Stimulated activated CD4-positive, alpha-beta T cell treated with anti-CD3 and anti-CD28 coated beads, Interleukin-12 subunit alpha, Interleukin-12 subunit beta, amount 100 ng/mL, for 48 hours (primary cell): ENCODE data around the gene MKX.
"Not testable (repeated sequence)": the region's sequence is repeated elsewhere in the genome, so short reads cannot be mapped to it uniquely, and the experiment has no call there.

Experiments used
- DNase-seq, 3 donors: peaks; one replicate each; pipeline ENCODE4 v3.0.0-alpha.2; 2020; ENCODE audit warnings: low read depth in 2 of 3, low spot score in 1 of 3

Gene MKX

GRCh38 chr10:27695088-27695487 is 50.5 kb downstream of the MKX start:
- no peak for DNase-seq

DNA sequence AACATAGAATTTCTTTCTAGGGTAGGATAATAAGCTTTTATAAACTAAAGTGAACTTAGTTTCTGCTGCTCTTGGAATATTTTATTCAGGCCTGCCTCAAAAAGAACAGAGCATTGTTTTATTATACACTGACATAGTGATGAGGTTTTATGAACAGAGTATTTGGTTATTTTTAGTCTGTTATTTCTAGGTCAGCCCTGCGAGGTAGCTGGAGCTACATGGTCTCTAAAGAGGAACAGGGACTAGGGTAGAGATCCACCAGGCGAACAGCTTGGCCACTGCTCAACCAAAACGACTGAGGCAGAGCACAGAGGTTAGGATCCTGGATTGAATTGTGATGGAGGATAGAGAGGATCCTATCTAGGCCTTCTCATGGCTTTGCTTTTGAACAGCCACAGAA is 53.0 kb downstream of the MKX start:
- no peak for DNase-seq

GRCh38 chr10:27688991-27689390 is 56.6 kb downstream of the MKX start:
- DNase-seq: no peak

DNA sequence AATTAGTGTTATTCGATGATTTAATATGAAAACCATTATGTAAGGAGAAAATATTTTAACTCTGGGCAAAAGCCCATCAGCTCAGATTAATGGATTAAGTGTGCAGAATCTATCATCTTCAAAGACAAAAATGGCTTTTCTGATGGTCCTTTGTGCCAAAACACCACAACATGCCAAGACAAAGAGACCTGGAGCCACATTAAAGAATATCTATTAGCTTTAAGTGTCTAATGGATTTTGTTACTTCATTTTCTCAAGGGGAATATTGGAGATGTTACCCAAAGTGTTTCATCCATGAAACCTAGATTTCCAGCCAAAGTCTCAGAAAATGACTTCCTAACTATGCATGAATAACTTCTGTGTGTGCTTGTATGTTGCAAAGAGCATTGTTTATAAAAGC is 57.3 kb downstream of the MKX start:
- DNase-seq: no peak

DNA sequence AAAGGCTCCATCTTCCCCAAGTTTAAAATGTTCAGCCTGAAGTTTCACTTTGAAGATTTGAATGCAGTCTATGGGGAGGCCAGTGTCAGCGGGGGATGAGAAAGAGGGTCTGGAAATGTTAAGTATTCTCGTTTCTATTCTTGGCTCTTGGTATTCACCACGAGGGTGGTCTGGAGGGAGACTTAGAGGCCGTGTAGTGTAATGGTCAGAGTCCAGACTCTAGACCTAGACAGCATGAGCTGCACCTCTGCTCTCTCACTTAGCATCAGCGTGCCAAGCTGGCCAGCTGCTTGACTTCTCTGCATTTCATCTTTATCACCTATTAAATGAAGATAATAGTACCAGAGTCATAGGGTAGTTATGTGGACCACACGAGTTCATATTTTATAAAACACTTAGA is 57.9 kb downstream of the MKX start:
- DNase-seq: no peak

- no peak for DNase-seq
These were observed 58.3 kb downstream of the MKX start for GRCh38 chr10:27687326-27687725.

DNA sequence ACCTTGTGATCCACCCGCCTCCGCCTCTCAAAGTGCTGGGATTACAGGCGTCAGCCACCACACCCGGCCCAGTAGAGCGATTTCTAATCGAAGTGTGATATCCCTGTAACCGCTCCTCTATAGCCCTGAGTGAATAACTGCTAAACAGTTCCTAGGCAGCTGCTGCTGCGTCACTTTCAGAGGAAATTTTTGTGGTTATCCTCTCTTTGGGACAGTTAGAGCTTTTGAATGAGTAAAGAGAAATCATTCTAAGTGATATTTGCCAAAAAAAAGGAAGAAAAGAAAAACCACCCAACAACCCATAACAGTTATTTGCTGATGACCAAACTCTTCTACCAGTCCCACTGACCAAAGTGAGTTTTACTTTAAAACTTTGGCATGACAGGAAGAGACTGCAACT is 59.9 kb downstream of the MKX start:
- DNase-seq: no peak

DNA sequence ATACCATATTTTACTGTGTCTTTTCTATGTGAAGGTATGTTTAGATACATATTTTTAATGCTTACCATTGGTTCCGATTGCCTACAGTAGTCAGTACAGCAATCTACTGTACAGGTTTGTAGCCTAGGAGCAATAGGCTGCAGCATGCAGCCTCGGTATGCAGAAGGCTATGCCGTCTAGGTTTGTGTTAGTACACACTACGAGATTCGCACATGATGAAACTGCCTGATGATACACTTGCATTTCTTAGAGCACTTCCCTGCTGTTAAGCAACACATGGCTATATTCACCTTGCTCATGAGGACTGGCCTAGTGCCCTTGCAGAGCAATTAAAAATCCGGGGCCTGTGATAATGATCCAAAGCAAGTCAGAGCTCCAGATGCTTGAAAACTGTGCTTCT is 62.4 kb downstream of the MKX start:
- no peak for DNase-seq

DNA sequence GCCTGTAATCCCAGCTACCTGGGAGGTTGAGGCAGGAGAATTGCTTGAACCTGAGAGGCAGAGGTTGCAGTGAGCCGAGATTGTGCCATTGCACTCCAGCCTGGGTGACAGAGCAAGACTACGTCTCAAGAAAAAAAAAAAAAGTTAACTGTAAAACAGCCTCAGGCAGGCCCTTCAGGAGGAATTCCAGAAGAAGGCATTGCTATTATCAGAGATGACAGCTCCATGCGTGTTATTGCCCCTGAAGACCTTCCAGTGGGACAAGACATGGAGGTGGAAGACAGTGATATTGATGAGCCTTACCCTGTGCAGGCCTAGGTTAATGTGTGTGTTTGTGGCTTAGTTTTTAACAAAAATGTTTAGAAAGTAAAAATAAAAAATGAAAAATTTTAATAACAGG is 63.8 kb downstream of the MKX start:
- not testable (repeated sequence) for DNase-seq

DNA sequence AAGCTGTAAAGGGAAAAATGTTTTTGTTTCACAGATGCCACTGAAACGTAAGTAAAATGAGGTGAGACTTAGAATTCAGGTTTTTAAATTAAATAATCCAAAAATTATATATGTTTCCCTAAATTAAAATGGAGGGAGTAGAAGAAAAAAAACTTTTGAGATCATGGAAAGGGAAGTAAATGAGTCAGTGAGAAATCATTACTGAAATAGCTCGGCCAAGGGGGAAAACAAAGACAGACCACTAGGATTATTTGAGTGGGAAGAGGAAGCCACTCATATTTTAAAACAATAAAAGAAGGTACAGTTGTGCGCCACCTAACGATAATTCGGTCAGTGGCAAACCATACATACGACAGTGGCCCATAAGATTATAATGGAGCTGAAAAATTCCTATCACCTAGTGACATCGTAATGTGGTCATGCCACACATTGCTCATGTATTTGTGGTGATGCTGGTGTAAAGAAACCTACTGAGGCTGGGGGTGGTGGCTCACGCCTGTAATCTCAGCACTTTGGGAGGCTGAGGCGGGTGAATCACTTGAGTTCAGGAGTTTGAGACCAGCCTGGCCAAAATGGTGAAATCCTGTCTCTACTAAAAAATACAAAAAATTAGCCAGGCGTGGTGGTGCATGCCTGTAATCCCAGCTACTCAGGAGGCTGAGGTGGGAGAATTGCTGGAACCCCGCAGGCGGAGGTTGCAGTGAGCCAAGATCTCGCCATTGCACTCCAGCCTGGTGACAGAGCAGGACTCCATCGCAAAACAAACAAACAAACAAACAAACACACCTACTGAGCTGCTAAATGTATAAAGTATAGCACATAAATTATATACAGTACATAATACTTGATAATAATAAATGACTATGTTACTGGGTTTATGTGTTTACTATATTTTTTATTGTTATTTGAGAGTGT is 64.7 kb downstream of the MKX start:
- DNase-seq: no peak

DNA sequence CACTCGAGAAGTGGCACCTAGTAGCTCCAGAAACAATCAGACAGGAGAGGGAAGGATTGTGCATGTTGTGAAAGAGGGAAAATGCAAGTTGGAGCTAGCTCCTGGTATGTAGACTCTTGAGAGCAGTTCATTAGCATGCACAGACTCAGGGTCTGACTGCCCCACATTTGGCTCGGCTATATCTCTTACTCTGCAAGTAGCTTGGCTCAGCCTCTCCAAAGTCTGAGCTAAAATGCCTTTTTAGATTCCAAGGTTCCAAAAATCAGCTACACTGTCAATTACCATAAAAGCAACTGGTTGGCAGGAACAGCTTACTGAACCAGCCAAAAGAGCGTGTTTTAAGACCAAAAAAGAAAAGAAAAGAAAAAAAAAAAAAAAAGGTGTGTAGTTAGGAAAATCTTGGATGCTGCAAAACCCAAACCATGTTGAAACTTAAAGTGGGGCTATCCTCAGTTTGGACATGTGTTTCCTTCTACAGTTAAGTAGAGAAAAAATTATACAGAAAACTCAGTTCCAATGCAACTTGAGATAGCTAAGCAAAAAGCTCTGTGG is 65.5 kb downstream of the MKX start:
- DNase-seq: no peak

DNA sequence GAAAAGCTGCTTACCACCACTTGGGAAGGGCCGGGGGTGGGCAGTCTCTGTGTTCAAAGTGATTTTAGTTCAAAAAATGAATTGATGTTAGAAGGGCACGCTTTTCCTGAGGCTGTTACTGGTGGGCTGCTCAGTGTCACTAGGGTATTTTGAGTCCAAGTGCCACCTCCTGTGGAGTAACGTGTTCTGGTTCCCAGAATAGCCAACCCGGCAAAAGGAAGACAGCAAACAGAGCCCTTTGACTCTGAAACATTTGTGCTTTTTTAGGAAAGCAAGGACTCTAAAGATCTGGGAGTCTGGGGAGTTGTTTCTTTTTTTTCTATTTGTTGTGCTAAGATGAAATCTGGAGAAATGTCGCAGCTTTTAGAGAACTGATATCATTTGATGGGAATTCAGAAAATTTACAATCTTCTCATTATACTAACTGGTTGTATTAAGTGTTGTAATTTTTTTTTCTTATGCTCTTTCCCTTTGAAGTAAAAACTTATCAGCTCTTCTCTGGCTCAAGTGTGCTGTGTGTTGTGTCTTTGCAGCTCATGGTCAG is 66.2 kb downstream of the MKX start:
- DNase-seq: no peak

DNA sequence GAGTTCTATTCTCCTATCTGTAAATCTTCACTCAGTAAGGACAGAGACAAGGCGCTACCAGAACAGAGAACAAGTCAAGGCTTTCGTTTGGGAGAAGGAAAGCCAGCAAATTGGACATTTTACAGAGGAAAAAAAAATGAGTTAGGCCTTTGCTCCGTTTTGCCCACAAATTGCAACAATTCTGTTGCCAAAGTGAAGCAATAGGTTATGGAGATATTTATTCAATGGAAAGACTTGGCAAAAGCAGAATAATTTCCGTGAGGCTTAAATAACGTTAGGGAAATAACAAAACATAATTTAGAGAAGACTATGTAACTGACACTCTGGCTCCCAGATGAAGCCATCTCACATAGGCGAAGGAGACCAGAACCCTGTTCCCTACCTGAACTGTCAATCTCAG is 67.5 kb downstream of the MKX start:
- no peak for DNase-seq

- no peak for DNase-seq
These were observed 72.6 kb downstream of the MKX start for GRCh38 chr10:27673065-27673464.

GRCh38 chr10:27671821-27672220 is 73.8 kb downstream of the MKX start:
- DNase-seq: no peak

DNA sequence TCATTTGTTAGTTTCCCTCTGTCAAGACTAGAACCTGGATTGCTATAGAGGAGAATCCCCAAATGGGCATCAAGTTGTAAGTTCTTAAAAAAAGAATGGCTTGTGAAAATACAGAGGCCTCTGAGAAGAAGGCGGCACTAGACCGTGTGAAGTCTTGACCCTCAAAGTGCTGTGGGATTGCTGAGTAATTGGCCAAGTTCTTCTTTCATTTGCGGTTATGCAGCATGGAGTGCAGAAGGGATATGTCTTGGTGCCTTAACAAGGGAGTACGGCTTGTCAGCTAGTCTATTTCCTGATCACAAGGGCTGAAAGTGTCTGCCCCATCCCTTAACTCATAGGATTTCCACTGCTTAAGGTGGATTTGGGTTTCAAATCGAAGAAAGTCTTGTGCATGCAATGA is 81.2 kb downstream of the MKX start:
- DNase-seq: no peak

- no peak for DNase-seq
These were observed 82.0 kb downstream of the MKX start for GRCh38 chr10:27663621-27664020.

DNA sequence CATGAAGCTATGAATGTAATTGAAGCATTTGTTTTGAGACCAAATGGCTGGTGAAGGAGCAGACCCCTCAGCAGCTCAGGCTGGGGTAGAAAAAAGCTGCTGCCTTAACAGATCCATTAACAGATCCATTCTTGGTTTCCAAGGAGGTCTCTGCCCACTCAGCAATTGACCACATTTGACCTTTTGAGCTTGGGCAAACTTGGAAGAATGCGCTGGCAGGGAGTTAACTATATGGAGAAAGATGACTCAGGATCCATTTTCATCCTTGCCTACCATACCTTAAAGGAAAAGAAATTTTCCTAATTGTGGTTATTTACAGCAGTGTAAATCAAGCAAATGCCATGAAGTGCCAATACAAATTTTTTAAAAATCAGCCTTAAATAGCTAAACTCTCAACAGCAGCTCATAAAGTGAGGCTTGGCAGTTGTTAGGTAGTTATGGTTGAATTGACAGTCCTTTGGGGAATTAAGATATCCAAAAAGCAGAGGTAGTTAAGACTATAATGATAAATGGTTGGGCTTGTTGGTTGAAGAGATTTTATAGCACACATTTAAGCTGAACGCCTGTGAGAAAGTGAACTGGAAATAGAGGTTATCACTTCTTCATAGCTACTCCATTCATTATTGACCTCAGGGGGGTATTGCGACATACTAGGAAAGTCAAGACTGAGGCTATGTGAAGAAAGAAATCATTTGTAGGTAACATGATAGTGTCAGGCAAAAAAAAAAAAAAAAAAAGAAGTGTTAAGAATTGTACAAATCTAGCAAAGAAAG is 83.9 kb downstream of the MKX start:
- DNase-seq: no peak

DNA sequence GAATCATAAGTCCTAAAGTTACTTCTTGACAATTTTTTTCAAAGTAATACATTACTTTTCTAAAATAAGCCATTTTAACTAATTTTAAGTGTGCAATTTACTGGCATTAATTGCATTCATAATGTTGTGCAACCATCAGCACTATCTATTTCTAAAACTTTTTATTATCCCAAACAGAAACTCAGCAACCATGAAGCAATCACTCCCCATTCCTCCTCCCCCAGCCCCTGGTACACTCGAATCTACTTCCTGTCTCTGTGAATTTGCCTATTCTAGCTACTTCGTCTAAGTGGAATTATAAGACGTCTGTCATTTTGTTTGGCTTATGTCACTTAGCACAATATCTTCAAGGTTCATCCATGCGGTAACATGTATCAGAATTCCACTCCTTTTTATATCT is 84.9 kb downstream of the MKX start:
- DNase-seq: no peak

GRCh38 chr10:27660268-27660667 is 85.4 kb downstream of the MKX start:
- no peak for DNase-seq

- DNase-seq: no peak
These were observed 85.8 kb downstream of the MKX start for GRCh38 chr10:27659786-27660185.

DNA sequence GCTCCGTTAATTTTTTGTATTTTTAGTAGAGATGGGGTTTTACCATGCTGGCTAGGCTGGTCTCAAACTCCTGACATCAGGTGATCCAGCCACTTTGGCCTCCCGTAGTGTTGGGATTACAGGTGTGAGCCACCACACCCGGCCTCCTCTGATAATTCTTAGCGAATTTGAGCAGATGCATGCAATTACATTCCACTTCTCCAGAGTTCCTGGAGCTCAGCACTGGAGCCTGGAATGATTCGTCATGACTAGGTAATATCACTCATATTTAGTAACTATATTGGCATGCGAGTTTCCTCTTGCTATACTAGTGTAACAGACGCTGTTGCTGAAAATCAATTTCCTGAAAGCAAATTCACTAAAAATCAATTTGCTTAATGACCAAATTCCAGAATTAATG is 86.8 kb downstream of the MKX start:
- DNase-seq: no peak
